DMS79 (cell line): Measurements from ENCODE around the gene GPATCH1.
"Not testable (repeated sequence)": the region's sequence is repeated elsewhere in the genome, so short reads cannot be mapped to it uniquely, and the experiment has no call there.

Experiments used
- DNase-seq: peaks from one replicate; lab custom pipeline; 2025; lab: John Stamatoyannopoulos, UW

The GPATCH1 gene

GRCh38 chr19:33080761-33081681, at the start of gene GPATCH1:
TSS of gene GPATCH1 (plus strand) at chr19:33081181. CDS start at chr19:33081194, 13 bp downstream.
- peak; percentile 65 for DNase-seq

- no peak for DNase-seq
These were observed 48.7 kb upstream of the GPATCH1 start for GRCh38 chr19:33032218-33032781.

GRCh38 chr19:33035461-33035860, 45.5 kb upstream of the GPATCH1 start:
- DNase-seq = no peak

GRCh38 chr19:33036370-33037167, 44.4 kb upstream of the GPATCH1 start:
- DNase-seq = not testable (repeated sequence)

- not testable (repeated sequence) for DNase-seq
These were observed 43.6 kb upstream of the GPATCH1 start for GRCh38 chr19:33037168-33038025.

- DNase-seq = no peak
These were observed 41.8 kb upstream of the GPATCH1 start for GRCh38 chr19:33039108-33039599.

GRCh38 chr19:33039815-33040214, 41.2 kb upstream of the GPATCH1 start:
- DNase-seq = no peak

- DNase-seq = peak; percentile 79
These were observed 39.8 kb upstream of the GPATCH1 start for GRCh38 chr19:33040994-33041827.

- DNase-seq = not testable (repeated sequence)
These were observed 39.2 kb upstream of the GPATCH1 start for GRCh38 chr19:33041828-33042160.

- DNase-seq = no peak
These were observed 33.6 kb upstream of the GPATCH1 start for GRCh38 chr19:33047422-33047821.

- no peak for DNase-seq
These were observed 31.9 kb upstream of the GPATCH1 start for GRCh38 chr19:33048806-33049676.

- DNase-seq = no peak
These were observed 30.9 kb upstream of the GPATCH1 start for GRCh38 chr19:33050110-33050509.

- DNase-seq = no peak
These were observed 28.5 kb upstream of the GPATCH1 start for GRCh38 chr19:33052352-33052972.

- no peak for DNase-seq
These were observed 26.4 kb upstream of the GPATCH1 start for GRCh38 chr19:33054623-33055022.

GRCh38 chr19:33055718-33056117, 25.3 kb upstream of the GPATCH1 start:
- DNase-seq = no peak

GRCh38 chr19:33060586-33060985, 20.4 kb upstream of the GPATCH1 start:
- no peak for DNase-seq

- DNase-seq = no peak
These were observed 18.1 kb upstream of the GPATCH1 start for GRCh38 chr19:33062902-33063301.

- DNase-seq = no peak
These were observed 17.6 kb upstream of the GPATCH1 start for GRCh38 chr19:33063356-33063752.
